ENCODE results near the gene CCDC15.
"Not testable (repeated sequence)": the region's sequence is repeated elsewhere in the genome, so short reads cannot be mapped to it uniquely, and the experiment has no call there.

DNA sequence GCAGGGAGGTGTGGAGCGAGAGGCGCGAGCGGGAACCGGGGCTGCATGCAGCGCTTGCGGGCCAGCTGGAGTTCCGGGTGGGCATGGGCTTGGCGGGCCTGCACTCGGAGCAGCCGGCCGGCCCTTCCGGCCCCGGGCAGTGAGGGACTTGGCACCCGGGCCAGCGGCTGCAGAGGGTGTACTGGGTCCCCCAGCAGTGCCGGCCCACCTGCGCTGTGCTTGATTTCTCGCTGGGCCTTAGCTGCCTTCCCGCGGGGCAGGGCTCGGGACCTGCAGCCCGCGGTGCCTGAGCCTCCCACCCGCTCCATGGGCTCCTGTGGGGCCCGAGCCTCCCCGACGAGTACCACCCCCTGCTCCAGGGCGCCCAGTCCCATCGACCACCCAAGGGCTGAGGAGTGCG is 135.5 kb downstream of the CCDC15 start:
- TF ChIP-seq CTCF (conservative IDR thresholded peaks at IDR 0.05 in 1 of 2, IDR thresholded peaks at IDR 0.05 in 1 of 2; ENCODE audit: low read depth in 1 of 2, low read length in 2 of 2); EZH2 (IDR thresholded peaks at IDR 0.05; ENCODE audit: low read length, missing control alignments): not testable (repeated sequence)
